DMS53 treated with DMSO at 0.1 percent for 48 hours (cell line): ENCODE results near the gene S100A9.
"Not testable (repeated sequence)": the region's sequence is repeated elsewhere in the genome, so short reads cannot be mapped to it uniquely, and the experiment has no call there.

ENCODE experiments used
- DNase-seq: peaks from one replicate; lab custom pipeline; 2025; ENCODE audit not compliant: unreplicated experiment; lab: John Stamatoyannopoulos, UW

Gene S100A9

GRCh38 chr1:153344718-153345025 lies 13.0 kb upstream of the S100A9 start:
- DNase-seq = no peak

GRCh38 chr1:153345187-153346076 lies 12.2 kb upstream of the S100A9 start:
- DNase-seq = no peak

- DNase-seq = peak; percentile 2
Measured at GRCh38 chr1:153346077-153346723, 11.5 kb upstream of the S100A9 start.

GRCh38 chr1:153347049-153347448 lies 10.6 kb upstream of the S100A9 start:
- not testable (repeated sequence) for DNase-seq

GRCh38 chr1:153347856-153348255 lies 9.8 kb upstream of the S100A9 start:
- DNase-seq = no peak

- DNase-seq = no peak
Measured at GRCh38 chr1:153348511-153349362, 8.9 kb upstream of the S100A9 start, which contains the start of gene PGLYRP4. Gene PGLYRP4, minus strand, starts transcription at chr1:153348841. Its CDS starts 909 bp downstream, at chr1:153347932.

GRCh38 chr1:153349363-153350320 lies 8.0 kb upstream of the S100A9 start:
- DNase-seq = no peak

- DNase-seq = no peak
Measured at GRCh38 chr1:153350321-153350957, 7.2 kb upstream of the S100A9 start.

- peak; percentile 69 for DNase-seq
Measured at GRCh38 chr1:153352523-153352922, 5.1 kb upstream of the S100A9 start.

- no peak for DNase-seq
Measured at GRCh38 chr1:153353226-153353947, 4.3 kb upstream of the S100A9 start.

- DNase-seq = no peak
Measured at GRCh38 chr1:153354515-153355193, 3.0 kb upstream of the S100A9 start.

GRCh38 chr1:153355445-153356071 lies 2.1 kb upstream of the S100A9 start:
- peak; percentile 6 for DNase-seq

GRCh38 chr1:153356392-153357075 lies 1.1 kb upstream of the S100A9 start:
- DNase-seq = no peak

- DNase-seq = no peak
Measured at GRCh38 chr1:153357076-153357852, 390 bp upstream of the S100A9 start.

- DNase-seq = no peak
Measured at GRCh38 chr1:153358691-153358975, 979 bp downstream of the S100A9 start.

GRCh38 chr1:153359241-153359640 lies 1.6 kb downstream of the S100A9 start:
- no peak for DNase-seq

- DNase-seq = no peak
Measured at GRCh38 chr1:153360190-153360589, 2.5 kb downstream of the S100A9 start.
